ENCODE measurements around the gene CCDC184.

Gene CCDC184

GRCh38 chr12:48183091-48183875 lies at the start of gene CCDC184:
Gene CCDC184 (plus strand): TSS chr12:48183644. CDS start chr12:48184123, 479 bp downstream.
- peak; percentile 84 for ATAC-seq
- TF ChIP-seq, protein P1, sequence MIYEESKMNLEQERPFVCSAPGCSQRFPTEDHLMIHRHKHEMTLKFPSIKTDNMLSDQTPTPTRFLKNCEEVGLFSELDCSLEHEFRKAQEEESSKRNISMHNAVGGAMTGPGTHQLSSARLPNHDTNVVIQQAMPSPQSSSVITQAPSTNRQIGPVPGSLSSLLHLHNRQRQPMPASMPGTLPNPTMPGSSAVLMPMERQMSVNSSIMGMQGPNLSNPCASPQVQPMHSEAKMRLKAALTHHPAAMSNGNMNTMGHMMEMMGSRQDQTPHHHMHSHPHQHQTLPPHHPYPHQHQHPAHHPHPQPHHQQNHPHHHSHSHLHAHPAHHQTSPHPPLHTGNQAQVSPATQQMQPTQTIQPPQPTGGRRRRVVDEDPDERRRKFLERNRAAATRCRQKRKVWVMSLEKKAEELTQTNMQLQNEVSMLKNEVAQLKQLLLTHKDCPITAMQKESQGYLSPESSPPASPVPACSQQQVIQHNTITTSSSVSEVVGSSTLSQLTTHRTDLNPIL (CRISPR knock-in tag; IDR thresholded peaks at IDR 0.05; ENCODE audit: low read depth): no peak
- peak; percentile 13; the same call in 1 of the 2 replicates for TF ChIP-seq ZFP3 (CRISPR knock-in tag; IDR thresholded peaks at IDR 0.05)

DNA sequence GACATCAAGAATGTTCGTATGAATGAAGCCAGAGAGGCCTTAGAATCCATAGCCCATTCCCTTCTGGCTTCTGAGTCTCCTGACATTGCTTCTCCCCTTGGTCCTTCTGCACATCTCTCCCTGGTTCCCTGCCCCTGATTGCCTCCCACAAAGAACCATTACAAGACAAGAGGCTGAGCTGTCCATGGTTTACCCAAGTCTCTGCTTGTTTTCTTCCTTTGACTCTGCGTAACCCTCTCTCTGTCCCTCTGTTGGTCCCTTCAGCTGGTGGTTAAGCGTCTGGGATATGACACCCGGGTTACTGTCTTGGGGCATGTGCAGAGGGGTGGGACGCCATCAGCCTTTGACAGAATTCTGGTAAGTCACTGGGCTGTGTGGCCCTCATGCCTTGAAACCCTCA lies 48.4 kb upstream of the CCDC184 start:
- TF ChIP-seq BACH2 (CRISPR knock-in tag; IDR thresholded peaks at IDR 0.05; ENCODE audit: borderline replicate concordance) (no peak), OSR1 (CRISPR knock-in tag; IDR thresholded peaks at IDR 0.05) (no peak), ZC3H10 (CRISPR knock-in tag; IDR thresholded peaks at IDR 0.05) (no peak), ZNF565 (CRISPR knock-in tag; conservative IDR thresholded peaks at IDR 0.05; ENCODE audit: low read depth) (no peak), GLIS3 (CRISPR knock-in tag; IDR thresholded peaks at IDR 0.05) (no peak), PPARA (CRISPR knock-in tag; IDR thresholded peaks at IDR 0.05; ENCODE audit: borderline replicate concordance) (no peak), POU6F1 (CRISPR knock-in tag; IDR thresholded peaks at IDR 0.05; ENCODE audit: borderline replicate concordance, low read depth) (no peak), ARNTL (CRISPR knock-in tag; IDR thresholded peaks at IDR 0.05; ENCODE audit: borderline replicate concordance, low read depth) (no peak), ZNF8 (CRISPR knock-in tag; IDR thresholded peaks at IDR 0.05) (no peak)

GRCh38 chr12:48142818-48143674 lies 40.4 kb upstream of the CCDC184 start:
- ATAC-seq: no peak

More for the DNA sequence above, 48.4 kb upstream of the CCDC184 start:
- ATAC-seq: no peak

GRCh38 chr12:48143898-48144297 lies 39.5 kb upstream of the CCDC184 start:
- no peak for ATAC-seq
- no peak for TF ChIP-seq ARNTL (CRISPR knock-in tag; IDR thresholded peaks at IDR 0.05; ENCODE audit: borderline replicate concordance, low read depth)
- TF ChIP-seq ISL1 (CRISPR knock-in tag; IDR thresholded peaks at IDR 0.05): no peak
- no peak for TF ChIP-seq PPARA (CRISPR knock-in tag; IDR thresholded peaks at IDR 0.05; ENCODE audit: borderline replicate concordance)
- TF ChIP-seq ZFP30 (CRISPR knock-in tag; IDR thresholded peaks at IDR 0.05): no peak
- TF ChIP-seq GLIS3 (CRISPR knock-in tag; IDR thresholded peaks at IDR 0.05): no peak
- TF ChIP-seq ZNF70 (CRISPR knock-in tag; IDR thresholded peaks at IDR 0.05): no peak
- TF ChIP-seq CSRNP3 (CRISPR knock-in tag; IDR thresholded peaks at IDR 0.05): no peak
- no peak for TF ChIP-seq ZC3H10 (CRISPR knock-in tag; IDR thresholded peaks at IDR 0.05)
- TF ChIP-seq, protein P2, sequence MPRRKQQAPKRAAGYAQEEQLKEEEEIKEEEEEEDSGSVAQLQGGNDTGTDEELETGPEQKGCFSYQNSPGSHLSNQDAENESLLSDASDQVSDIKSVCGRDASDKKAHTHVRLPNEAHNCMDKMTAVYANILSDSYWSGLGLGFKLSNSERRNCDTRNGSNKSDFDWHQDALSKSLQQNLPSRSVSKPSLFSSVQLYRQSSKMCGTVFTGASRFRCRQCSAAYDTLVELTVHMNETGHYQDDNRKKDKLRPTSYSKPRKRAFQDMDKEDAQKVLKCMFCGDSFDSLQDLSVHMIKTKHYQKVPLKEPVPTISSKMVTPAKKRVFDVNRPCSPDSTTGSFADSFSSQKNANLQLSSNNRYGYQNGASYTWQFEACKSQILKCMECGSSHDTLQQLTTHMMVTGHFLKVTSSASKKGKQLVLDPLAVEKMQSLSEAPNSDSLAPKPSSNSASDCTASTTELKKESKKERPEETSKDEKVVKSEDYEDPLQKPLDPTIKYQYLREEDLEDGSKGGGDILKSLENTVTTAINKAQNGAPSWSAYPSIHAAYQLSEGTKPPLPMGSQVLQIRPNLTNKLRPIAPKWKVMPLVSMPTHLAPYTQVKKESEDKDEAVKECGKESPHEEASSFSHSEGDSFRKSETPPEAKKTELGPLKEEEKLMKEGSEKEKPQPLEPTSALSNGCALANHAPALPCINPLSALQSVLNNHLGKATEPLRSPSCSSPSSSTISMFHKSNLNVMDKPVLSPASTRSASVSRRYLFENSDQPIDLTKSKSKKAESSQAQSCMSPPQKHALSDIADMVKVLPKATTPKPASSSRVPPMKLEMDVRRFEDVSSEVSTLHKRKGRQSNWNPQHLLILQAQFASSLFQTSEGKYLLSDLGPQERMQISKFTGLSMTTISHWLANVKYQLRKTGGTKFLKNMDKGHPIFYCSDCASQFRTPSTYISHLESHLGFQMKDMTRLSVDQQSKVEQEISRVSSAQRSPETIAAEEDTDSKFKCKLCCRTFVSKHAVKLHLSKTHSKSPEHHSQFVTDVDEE (CRISPR knock-in tag; IDR thresholded peaks at IDR 0.05): no peak
- no peak for TF ChIP-seq RARB (CRISPR knock-in tag; IDR thresholded peaks at IDR 0.05)
- TF ChIP-seq BACH2 (CRISPR knock-in tag; IDR thresholded peaks at IDR 0.05; ENCODE audit: borderline replicate concordance): no peak
- no peak for TF ChIP-seq OSR1 (CRISPR knock-in tag; IDR thresholded peaks at IDR 0.05)
- TF ChIP-seq SNAI2 (CRISPR knock-in tag; IDR thresholded peaks at IDR 0.05): no peak
- TF ChIP-seq ZFP3 (CRISPR knock-in tag; IDR thresholded peaks at IDR 0.05): no peak
- no peak for TF ChIP-seq TOX (CRISPR knock-in tag; IDR thresholded peaks at IDR 0.05; ENCODE audit: borderline replicate concordance)
- TF ChIP-seq CSDC2 (CRISPR knock-in tag; IDR thresholded peaks at IDR 0.05): no peak

More at GRCh38 chr12:48142818-48143674, 40.4 kb upstream of the CCDC184 start:
- TF ChIP-seq GLIS3 (CRISPR knock-in tag; IDR thresholded peaks at IDR 0.05) (no peak), TOX (CRISPR knock-in tag; IDR thresholded peaks at IDR 0.05; ENCODE audit: borderline replicate concordance) (no peak), TCF4 (CRISPR knock-in tag; IDR thresholded peaks at IDR 0.05; ENCODE audit: borderline replicate concordance) (no peak), ZNF70 (CRISPR knock-in tag; IDR thresholded peaks at IDR 0.05) (no peak), ARNTL (CRISPR knock-in tag; IDR thresholded peaks at IDR 0.05; ENCODE audit: borderline replicate concordance, low read depth) (no peak)

Data from SK-N-SH treated with all-trans-retinoic acid at 6 μM for 48 hours (cell line).